Neuronal stem cell (in vitro differentiated cells): ENCODE measurements around the gene POU4F1.
"Not testable (repeated sequence)": the region's sequence is repeated elsewhere in the genome, so short reads cannot be mapped to it uniquely, and the experiment has no call there.

Experiments
- DNase-seq: peaks from one replicate; pipeline ENCODE4 v3.0.0-alpha.2; 2013; ENCODE audit warnings: low spot score
- H2AFZ ChIP-seq: one replicate; pipeline ENCODE4 v1.6.1; 2013; ENCODE audit warnings: mild to moderate bottlenecking, low read length, inconsistent platforms
- H2AK5ac ChIP-seq: 2 replicates; pipeline ENCODE4 v1.6.1; 2013; ENCODE audit warnings: low read depth, mild to moderate bottlenecking, inconsistent platforms, low read length, moderate library complexity, mixed read lengths
- H2BK120ac ChIP-seq: 2 replicates; pipeline ENCODE4 v1.6.1; 2013; ENCODE audit warnings: low read depth, mild to moderate bottlenecking, inconsistent platforms, low read length, moderate library complexity, mixed read lengths
- H2BK12ac ChIP-seq: one replicate; pipeline ENCODE4 v1.6.1; 2013; ENCODE audit warnings: low read length, inconsistent platforms
- H2BK15ac ChIP-seq: 2 replicates; pipeline ENCODE4 v1.6.1; 2013; ENCODE audit warnings: mild to moderate bottlenecking, low read length, inconsistent platforms, mixed read lengths
- H2BK5ac ChIP-seq: one replicate; pipeline ENCODE4 v1.6.1; 2013; ENCODE audit warnings: inconsistent platforms, mild to moderate bottlenecking, low read length, moderate library complexity
- H3K14ac ChIP-seq: one replicate; pipeline ENCODE4 v1.6.1; 2013; ENCODE audit warnings: low read length, inconsistent platforms
- H3K18ac ChIP-seq: 2 replicates; pipeline ENCODE4 v1.6.1; 2013; ENCODE audit warnings: low read length, inconsistent platforms
- H3K23ac ChIP-seq: 2 replicates; pipeline ENCODE4 v1.6.1; 2013; ENCODE audit warnings: low read depth, mild to moderate bottlenecking, mixed read lengths, low read length, inconsistent platforms; ENCODE audit not compliant: poor library complexity
- H3K27ac ChIP-seq: replicated peaks from 3 replicates; pipeline ENCODE4 v1.5.1; 2013; ENCODE audit warnings: low read length, inconsistent platforms
- H3K27me3 ChIP-seq, 3 experiments: 2 replicates each; pipeline ENCODE4 v1.6.1; 2013; ENCODE audit warnings: low read length in 3 of 3, mild to moderate bottlenecking in 2 of 3, inconsistent platforms in 1 of 3, low read depth in 1 of 3, mixed read lengths in 1 of 3, moderate library complexity in 1 of 3; ENCODE audit not compliant: control insufficient read depth in 3 of 3, insufficient read depth in 3 of 3
- H3K36me3 ChIP-seq, 2 donors: replicated peaks in 1 of 2; 2 replicates each; pipeline ENCODE4 v1.6.1; 2013; ENCODE audit warnings: low read length in 2 of 2; ENCODE audit not compliant: control insufficient read depth in 2 of 2, insufficient read depth in 2 of 2
- H3K4ac ChIP-seq: 2 replicates; pipeline ENCODE4 v1.6.1; 2013; ENCODE audit warnings: inconsistent platforms, mild to moderate bottlenecking, low read length, moderate library complexity
- H3K4me1 ChIP-seq, 2 donors: 1 replicate in 1 of 2; 2 replicates in 1 of 2; pipeline ENCODE4 v1.6.1; 2013; ENCODE audit warnings: low read length in 2 of 2, low read depth in 1 of 2; ENCODE audit not compliant: control insufficient read depth in 2 of 2, insufficient read depth in 1 of 2
- H3K4me2 ChIP-seq: one replicate; pipeline ENCODE4 v1.6.1; 2013; ENCODE audit warnings: mild to moderate bottlenecking, low read length, inconsistent platforms; ENCODE audit not compliant: insufficient read depth, poor library complexity, severe bottlenecking
- H3K4me3 ChIP-seq, 2 donors: 2 replicates each; pipeline ENCODE4 v1.5.1; 2013; ENCODE audit warnings: low read length in 2 of 2, mild to moderate bottlenecking in 2 of 2, inconsistent platforms in 1 of 2, moderate library complexity in 1 of 2
- H3K79me1 ChIP-seq: one replicate; pipeline ENCODE4 v1.6.1; 2013; ENCODE audit warnings: low read depth, mild to moderate bottlenecking, inconsistent platforms, low read length, moderate library complexity
- H3K9ac ChIP-seq: one replicate; pipeline ENCODE4 v1.6.1; 2013; ENCODE audit warnings: mild to moderate bottlenecking, low read depth, low read length, inconsistent platforms; ENCODE audit not compliant: poor library complexity
- H3K9me3 ChIP-seq, 2 donors: replicated peaks in 1 of 2; 2 replicates each; pipeline versions ENCODE3 to v1.6.1; 2013; ENCODE audit warnings: low read length in 2 of 2, mild to moderate bottlenecking in 2 of 2, inconsistent platforms in 1 of 2, low read depth in 1 of 2, mixed read lengths in 1 of 2, moderate library complexity in 1 of 2; ENCODE audit not compliant: control insufficient read depth in 2 of 2, insufficient read depth in 1 of 2
- H4K8ac ChIP-seq: one replicate; pipeline ENCODE4 v1.6.1; 2013; ENCODE audit warnings: low read depth, mild to moderate bottlenecking, inconsistent platforms, low read length, moderate library complexity
- H4K91ac ChIP-seq: one replicate; pipeline ENCODE4 v1.6.1; 2013; ENCODE audit warnings: low read length, low read depth, mild to moderate bottlenecking, inconsistent platforms; ENCODE audit not compliant: poor library complexity
- WGBS, 2 donors: extraction: QIAGEN DNeasy Blood & Tissue Kit; methylation state at CpG; one replicate each; pipeline ENCODE4 v1.1.7; 2013; ENCODE audit warnings: missing lambda C conversion rate in 2 of 2, mixed read lengths in 1 of 2; ENCODE audit not compliant: insufficient read length in 2 of 2, insufficient replicate concordance in 1 of 2; ENCODE audit errors: extremely low coverage in 2 of 2; 5-methylcytosine and 5-hydroxymethylcytosine counted together

Gene POU4F1

GRCh38 chr13:78649997-78650716 lies 46.8 kb upstream of the POU4F1 start:
- no peak for DNase-seq
- H2BK5ac ChIP-seq, result no peak overlapping the region
- H2BK15ac ChIP-seq, result no peak overlapping the region
- H2BK120ac ChIP-seq, result no peak overlapping the region
- H3K4me2 ChIP-seq, result no peak overlapping the region
- WGBS, 2 donors, result no CpG with 5 or more reads among the region's 3 CpGs
- no peak overlapping the region for H4K8ac ChIP-seq
- no peak overlapping the region for H3K18ac ChIP-seq
- H4K91ac ChIP-seq, result no peak overlapping the region
- no peak overlapping the region for H2AFZ ChIP-seq
- no peak overlapping the region for H3K4ac ChIP-seq
- no peak overlapping the region for H3K23ac ChIP-seq
- H3K27ac ChIP-seq, result no peak overlapping the region
- H2BK12ac ChIP-seq, result no peak overlapping the region
- H3K79me1 ChIP-seq, result no peaks in the 10 kb centered on the region
- H3K4me1 ChIP-seq, result no peaks in the 10 kb centered on the region
- no peak overlapping the region for H3K9ac ChIP-seq
- no peaks in the 10 kb centered on the region for H3K27me3 ChIP-seq
- no peaks in the 10 kb centered on the region for H3K9me3 ChIP-seq
- H3K36me3 ChIP-seq, result peaks cover 0 to 13% of the 10 kb centered on the region in 2 donors
- H2AK5ac ChIP-seq, result no peak overlapping the region
- no peak overlapping the region for H3K4me3 ChIP-seq
- no peak overlapping the region for H3K14ac ChIP-seq

GRCh38 chr13:78647109-78647678 lies 43.8 kb upstream of the POU4F1 start:
- not testable (repeated sequence) for H2BK5ac ChIP-seq, H2BK12ac ChIP-seq, H3K9me3 ChIP-seq, H2AFZ ChIP-seq, H3K4me2 ChIP-seq, H3K79me1 ChIP-seq, DNase-seq, H3K4me1 ChIP-seq, H4K8ac ChIP-seq, H2BK15ac ChIP-seq, H3K27me3 ChIP-seq, H3K23ac ChIP-seq, H3K27ac ChIP-seq, H3K9ac ChIP-seq, H3K14ac ChIP-seq, H2BK120ac ChIP-seq, H3K4me3 ChIP-seq, H3K18ac ChIP-seq, H2AK5ac ChIP-seq, H4K91ac ChIP-seq, H3K4ac ChIP-seq
- no CpG with 5 or more reads among the region's 11 CpGs for WGBS, 2 donors
- H3K36me3 ChIP-seq, result peaks cover 1 to 25% of the 10 kb centered on the region in 2 donors

DNA sequence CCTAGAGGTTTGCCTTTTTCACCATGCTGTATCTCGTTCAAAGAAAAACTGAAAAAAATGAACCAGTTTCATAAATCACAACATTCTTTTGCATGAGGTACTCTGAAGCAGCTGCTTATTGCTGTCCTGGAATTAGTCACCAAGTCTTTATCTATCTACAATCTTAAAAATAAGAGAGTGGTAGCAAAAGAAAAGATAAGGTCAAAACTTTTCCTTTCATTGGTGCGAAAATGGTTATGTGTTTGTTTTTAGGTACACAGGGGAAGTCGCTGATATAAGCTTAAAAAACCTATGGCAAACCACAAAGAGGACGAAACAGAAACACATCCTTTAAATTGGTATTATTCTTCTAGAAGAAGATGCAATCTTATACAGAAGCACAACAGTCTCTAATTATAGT lies 34.9 kb upstream of the POU4F1 start:
- H3K9me3 ChIP-seq, result peaks cover 0 to 3% of the 10 kb centered on the region in 2 donors
- H2BK120ac ChIP-seq, result no peak overlapping the region
- no peak overlapping the region for H3K9ac ChIP-seq
- H2BK15ac ChIP-seq, result no peak overlapping the region
- H3K14ac ChIP-seq, result no peak overlapping the region
- no peak overlapping the region for H3K27ac ChIP-seq
- no peak overlapping the region for H2BK12ac ChIP-seq
- no peaks in the 10 kb centered on the region for H3K27me3 ChIP-seq
- no peak overlapping the region for H2BK5ac ChIP-seq
- H3K36me3 ChIP-seq, result peaks cover 7 to 89% of the 10 kb centered on the region in 2 donors
- H3K18ac ChIP-seq, result no peak overlapping the region
- H4K91ac ChIP-seq, result no peak overlapping the region
- no peak overlapping the region for H2AFZ ChIP-seq
- no peak overlapping the region for H4K8ac ChIP-seq
- H3K79me1 ChIP-seq, result no peaks in the 10 kb centered on the region
- no peak overlapping the region for H3K4ac ChIP-seq
- DNase-seq, result no peak
- H3K4me2 ChIP-seq, result no peak overlapping the region
- no peak overlapping the region for H2AK5ac ChIP-seq
- H3K4me1 ChIP-seq, result no peaks in the 10 kb centered on the region
- no peak overlapping the region for H3K23ac ChIP-seq
- no CpG with 5 or more reads among the region's 4 CpGs for WGBS, 2 donors
- no peak overlapping the region for H3K4me3 ChIP-seq

DNA sequence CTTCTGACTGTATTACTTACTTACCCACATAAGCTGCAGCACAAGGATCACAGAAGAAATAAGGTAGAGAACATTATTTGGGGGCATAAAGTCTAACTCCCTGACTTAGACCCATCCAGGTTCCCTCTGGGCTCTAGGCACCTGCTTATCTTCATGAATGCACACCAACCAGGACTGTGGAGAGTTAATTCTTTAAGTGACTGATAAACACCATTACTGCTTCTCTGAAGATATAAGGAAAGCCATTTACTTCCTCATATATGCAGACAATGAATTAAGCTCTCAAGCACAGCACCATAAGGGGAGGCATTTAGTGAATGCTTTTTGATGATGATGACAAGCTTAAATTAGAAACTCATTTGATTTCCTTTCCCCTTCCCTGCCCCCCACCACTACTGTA lies 33.1 kb upstream of the POU4F1 start:
- no peaks in the 10 kb centered on the region for H3K4me1 ChIP-seq
- H3K4me3 ChIP-seq, result no peak overlapping the region
- H4K8ac ChIP-seq, result no peak overlapping the region
- no peak overlapping the region for H3K4ac ChIP-seq
- no peak overlapping the region for H2BK120ac ChIP-seq
- H3K36me3 ChIP-seq, result peaks cover 12 to 92% of the 10 kb centered on the region in 2 donors
- H3K79me1 ChIP-seq, result no peaks in the 10 kb centered on the region
- DNase-seq, result no peak
- H3K9me3 ChIP-seq, result peaks cover 0 to 3% of the 10 kb centered on the region in 2 donors
- no peaks in the 10 kb centered on the region for H3K27me3 ChIP-seq
- H3K23ac ChIP-seq, result no peak overlapping the region
- H2AK5ac ChIP-seq, result no peak overlapping the region
- H4K91ac ChIP-seq, result no peak overlapping the region
- H3K27ac ChIP-seq, result no peak overlapping the region
- no peak overlapping the region for H2BK12ac ChIP-seq
- no peak overlapping the region for H3K9ac ChIP-seq
- H3K4me2 ChIP-seq, result no peak overlapping the region
- no peak overlapping the region for H2BK5ac ChIP-seq
- no peak overlapping the region for H3K18ac ChIP-seq
- no peak overlapping the region for H3K14ac ChIP-seq
- H2AFZ ChIP-seq, result no peak overlapping the region
- H2BK15ac ChIP-seq, result no peak overlapping the region
